GM23248 (cell line): ENCODE data around the gene ABITRAM. TPM values are rescaled to one million over a fixed set of nuclear protein-coding genes. Genes with fewer than 3 reads are reported as not detected.
"Not testable (repeated sequence)": the region's sequence is repeated elsewhere in the genome, so short reads cannot be mapped to it uniquely, and the experiment has no call there.

ENCODE experiments used
- DNase-seq: peaks from one replicate; pipeline ENCODE4 v3.0.0-alpha.2; 2015
- H2AFZ ChIP-seq: fragments of 200-600 bp; sonication (generic); 2 replicates; pipeline ENCODE4 v1.6.1; 2016; ENCODE audit warnings: antibody characterized with exemption
- H3F3A ChIP-seq: fragments of 200-600 bp; sonication (generic); 2 replicates; pipeline ENCODE4 v1.6.1; 2016; ENCODE audit warnings: mild to moderate bottlenecking, antibody characterized with exemption, mixed run types; ENCODE audit not compliant: insufficient read depth
- H3K27ac ChIP-seq: fragments of 200-600 bp; sonication (generic); 2 replicates; pipeline ENCODE4 v1.5.1; 2016; ENCODE audit warnings: mild to moderate bottlenecking
- H3K27me3 ChIP-seq: fragments of 200-600 bp; sonication (generic); replicated peaks from 2 replicates; pipeline ENCODE4 v1.6.1; 2016; ENCODE audit warnings: mild to moderate bottlenecking; ENCODE audit not compliant: insufficient read depth
- H3K36me3 ChIP-seq: fragments of 200-600 bp; sonication (generic); 2 replicates; pipeline ENCODE4 v1.6.1; 2016; ENCODE audit warnings: low read depth, mild to moderate bottlenecking
- H3K4me1 ChIP-seq: fragments of 200-600 bp; sonication (generic); 2 replicates; pipeline ENCODE4 v1.6.1; 2016; ENCODE audit warnings: mild to moderate bottlenecking; ENCODE audit not compliant: insufficient read depth
- H3K4me2 ChIP-seq: fragments of 200-600 bp; sonication (generic); one replicate; pipeline ENCODE4 v1.6.1; 2016; ENCODE audit warnings: mild to moderate bottlenecking; ENCODE audit not compliant: unreplicated experiment
- H3K4me3 ChIP-seq: fragments of 200-600 bp; sonication (generic); 2 replicates; pipeline ENCODE4 v1.5.1; 2016; ENCODE audit warnings: mild to moderate bottlenecking
- H3K79me2 ChIP-seq: fragments of 200-600 bp; sonication (generic); 2 replicates; pipeline ENCODE4 v1.6.1; 2016; ENCODE audit warnings: mild to moderate bottlenecking; ENCODE audit not compliant: insufficient read depth
- H3K9ac ChIP-seq: fragments of 200-600 bp; sonication (generic); 2 replicates; pipeline ENCODE4 v1.6.1; 2016; ENCODE audit warnings: mild to moderate bottlenecking
- H3K9me2 ChIP-seq: fragments of 200-600 bp; sonication (generic); 2 replicates; pipeline ENCODE4 v1.6.1; 2016; ENCODE audit warnings: mixed run types, mild to moderate bottlenecking, moderate library complexity; ENCODE audit not compliant: insufficient read depth
- H3K9me3 ChIP-seq: fragments of 200-600 bp; sonication (generic); one replicate; pipeline ENCODE4 v1.6.1; 2017; ENCODE audit warnings: low read depth
- H4K20me1 ChIP-seq: fragments of 200-600 bp; sonication (generic); 2 replicates; pipeline ENCODE4 v1.6.0; 2016; ENCODE audit not compliant: insufficient read depth
- EZH2 ChIP-seq: fragments of 200-600 bp; sonication (generic); IDR thresholded peaks from 2 replicates; pipeline ENCODE4 v1.6.1; 2018; ENCODE audit warnings: antibody characterized with exemption, mild to moderate bottlenecking; ENCODE audit not compliant: insufficient read depth, poor library complexity, severe bottlenecking
- EZH2phosphoT487 ChIP-seq: fragments of 200-600 bp; sonication (generic); IDR thresholded peaks from 2 replicates; pipeline ENCODE4 v1.6.1; 2018; ENCODE audit warnings: antibody characterized with exemption, moderate library complexity, mild to moderate bottlenecking, low read depth; ENCODE audit not compliant: insufficient read depth
- WGBS, 2 experiments: methylation state at CpG; one replicate each; pipeline ENCODE4 v1.1.6; 2015 to 2017; ENCODE audit warnings: low lambda C conversion rate in 2 of 2, low coverage in 1 of 2; ENCODE audit errors: missing lambda C conversion rate in 2 of 2; 5-methylcytosine and 5-hydroxymethylcytosine counted together
- in situ Hi-C: fragments of 300-500 bp; cut with MboI; formaldehyde crosslinking; loops from 2 replicates; pipeline ENCODE4 v1.15.0; 2020
- polyA plus RNA-seq: library from polyadenylated mRNA; unstranded; fragments of >200 nt; fragmentation: Nextera tagmentation; extraction: Ambion mirVana; gene quantifications from 2 replicates; pipeline ENCODE4 v1.2.1, GENCODE V29; 2016
- total RNA-seq: library from RNA; depleted of rRNA; stranded (reverse); fragments of >200 nt; shearing (Covaris generic); gene quantifications from 2 replicates; pipeline ENCODE4 v1.2.3, GENCODE V29; 2014

The ABITRAM gene
- total and polyA plus RNA-seq, 2 experiments from 2014 or later, result 10.4 to 28.8 TPM

DNA sequence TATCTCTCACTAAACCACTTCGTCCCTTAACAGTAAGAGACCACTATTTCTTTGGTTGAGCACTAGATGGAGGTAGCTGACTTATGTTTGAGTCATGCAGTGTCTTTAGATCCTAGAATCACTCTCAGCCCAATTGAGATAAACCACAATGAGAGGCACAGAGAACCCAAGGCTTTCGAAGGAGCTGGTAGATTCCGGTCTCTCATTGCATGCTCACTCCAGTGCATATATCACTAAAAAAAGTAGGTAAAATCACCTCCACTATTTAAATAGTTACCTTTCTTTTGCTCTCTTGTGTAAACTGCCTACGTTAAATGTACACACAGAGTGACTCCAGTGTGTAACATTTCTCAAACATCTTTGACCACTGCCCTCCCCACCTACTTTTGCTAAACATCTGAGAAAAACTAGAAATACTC is 44.5 kb upstream of the ABITRAM start:
- Histone ChIP-seq H3K9me2 (no peaks in the 10 kb centered on the region), H3K79me2 (no peaks in the 10 kb centered on the region), H2AFZ (no peak overlapping the region), H3K36me3 (peaks cover 14% of the 10 kb centered on the region), H3K4me3 (no peak overlapping the region), H4K20me1 (no peaks in the 10 kb centered on the region), H3F3A (0 out of 2 replicates have a peak, but pooled peaks cover 6% of the 10 kb centered on the region), H3K9ac (no peak overlapping the region), H3K9me3 (no peaks in the 10 kb centered on the region), H3K4me1 (0 out of 2 replicates have a peak, but pooled peaks cover 8% of the 10 kb centered on the region), H3K27me3 (no peaks in the 10 kb centered on the region), H3K4me2 (no peak overlapping the region), H3K27ac (no peak overlapping the region)
- no peak for TF ChIP-seq EZH2phosphoT487
- TF ChIP-seq EZH2, result no peak
- in situ Hi-C loops, result no loop called here
- peak; percentile 30 for DNase-seq
- WGBS, 2 experiments, result 92 to 95% methylated on average over 4 of the region's 4 CpGs

DNA sequence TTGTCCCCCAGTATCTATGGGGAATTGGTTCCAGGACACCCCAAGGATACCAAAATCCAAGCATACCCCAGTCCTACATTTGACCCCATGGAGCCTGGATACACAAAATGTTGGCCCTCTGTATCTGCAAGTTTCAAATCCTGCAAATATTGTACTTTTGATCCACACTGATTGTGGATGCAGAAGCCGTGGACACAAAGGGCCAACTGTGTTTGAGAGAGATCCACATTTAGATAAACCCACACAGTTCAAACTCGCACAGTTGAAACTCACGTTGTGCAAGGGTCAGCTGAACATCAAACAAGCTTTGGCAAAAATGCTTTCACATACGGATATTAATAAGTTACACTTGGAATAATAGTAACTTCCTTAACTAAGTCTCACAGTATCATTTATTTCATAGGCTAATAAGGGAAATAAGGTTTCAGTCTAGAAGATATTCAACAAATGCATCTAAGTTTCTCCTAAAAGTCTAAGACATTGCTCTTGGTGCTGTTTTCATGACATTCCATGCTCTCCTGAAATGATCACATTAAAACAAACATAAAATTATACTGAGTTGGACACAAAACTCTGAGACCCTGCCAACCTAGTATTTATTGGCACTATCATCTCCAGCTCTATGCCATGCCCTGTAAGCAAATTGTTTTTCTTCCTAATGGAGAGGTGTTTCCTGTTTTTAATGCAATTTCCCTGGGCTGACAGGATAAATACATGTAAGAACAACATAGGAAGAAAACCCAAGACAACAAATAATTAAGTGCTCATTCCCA is 39.8 kb upstream of the ABITRAM start:
- WGBS, 2 experiments, result 95 to 98% methylated on average over 4 of the region's 4 CpGs

DNA sequence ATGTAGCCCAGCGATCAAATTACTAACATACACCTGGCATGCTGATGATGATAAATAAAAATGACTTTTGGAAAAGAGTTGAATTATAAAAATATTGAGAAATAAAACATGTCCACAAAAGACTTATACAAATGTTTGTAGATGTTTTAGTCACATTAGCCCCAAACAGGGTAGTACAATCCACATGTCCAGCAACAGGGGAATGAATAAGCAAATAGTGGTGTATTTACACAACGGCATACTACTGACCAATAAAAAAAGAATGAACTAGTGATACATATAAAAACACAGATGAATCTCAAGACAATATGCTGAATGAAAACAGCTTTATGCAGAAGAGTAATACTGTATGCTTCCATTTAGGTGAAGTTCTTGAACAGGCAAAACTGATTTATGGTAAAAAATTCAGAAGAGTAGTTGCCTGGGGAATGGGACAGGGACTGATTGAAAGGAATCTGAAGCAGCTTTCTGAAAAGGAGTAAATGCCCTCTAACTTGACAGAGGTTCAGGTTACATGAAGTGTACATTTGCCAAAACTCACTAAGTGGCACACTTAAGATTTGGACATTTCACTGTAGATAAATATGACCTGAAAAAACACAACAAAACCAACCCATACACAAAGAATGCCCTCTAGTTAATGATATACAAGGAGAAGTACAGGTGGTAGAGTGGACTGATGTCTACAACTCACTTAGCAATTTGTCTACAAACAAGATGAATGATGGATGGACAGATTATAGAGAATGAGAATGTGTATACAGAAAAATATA is 36.7 kb upstream of the ABITRAM start:
- no peaks in the 10 kb centered on the region for H3K9me2 ChIP-seq
- no peak overlapping the region for H3K4me2 ChIP-seq
- no peak overlapping the region for H3K4me3 ChIP-seq
- H3K27ac ChIP-seq, result no peak overlapping the region
- no peak overlapping the region for H2AFZ ChIP-seq
- H3K27me3 ChIP-seq, result no peaks in the 10 kb centered on the region
- no peaks in the 10 kb centered on the region for H3K4me1 ChIP-seq
- TF ChIP-seq EZH2 (no peak), EZH2phosphoT487 (no peak)
- no peaks in the 10 kb centered on the region for H4K20me1 ChIP-seq
- no peak overlapping the region for H3K9ac ChIP-seq
- peaks cover 54% of the 10 kb centered on the region for H3K36me3 ChIP-seq
- H3F3A ChIP-seq, result no peaks in the 10 kb centered on the region
- no peaks in the 10 kb centered on the region for H3K9me3 ChIP-seq
- 71 to 76% methylated on average over 2 of the region's 2 CpGs for WGBS, 2 experiments
- in situ Hi-C loops, result no loop called here
- no peak for DNase-seq
- no peaks in the 10 kb centered on the region for H3K79me2 ChIP-seq

More for the DNA sequence above, 39.8 kb upstream of the ABITRAM start:
- Histone ChIP-seq H3K36me3 (peaks cover 42% of the 10 kb centered on the region), H3K9me2 (no peaks in the 10 kb centered on the region), H3K27me3 (no peaks in the 10 kb centered on the region), H3F3A (no peaks in the 10 kb centered on the region), H3K9me3 (no peaks in the 10 kb centered on the region), H3K9ac (no peak overlapping the region), H4K20me1 (no peaks in the 10 kb centered on the region), H3K4me3 (no peak overlapping the region), H3K4me2 (no peak overlapping the region), H3K27ac (no peak overlapping the region), H2AFZ (no peak overlapping the region), H3K79me2 (no peaks in the 10 kb centered on the region), H3K4me1 (no peaks in the 10 kb centered on the region)
- no peak for DNase-seq
- in situ Hi-C loops, result no loop called here
- TF ChIP-seq EZH2phosphoT487, result no peak

DNA sequence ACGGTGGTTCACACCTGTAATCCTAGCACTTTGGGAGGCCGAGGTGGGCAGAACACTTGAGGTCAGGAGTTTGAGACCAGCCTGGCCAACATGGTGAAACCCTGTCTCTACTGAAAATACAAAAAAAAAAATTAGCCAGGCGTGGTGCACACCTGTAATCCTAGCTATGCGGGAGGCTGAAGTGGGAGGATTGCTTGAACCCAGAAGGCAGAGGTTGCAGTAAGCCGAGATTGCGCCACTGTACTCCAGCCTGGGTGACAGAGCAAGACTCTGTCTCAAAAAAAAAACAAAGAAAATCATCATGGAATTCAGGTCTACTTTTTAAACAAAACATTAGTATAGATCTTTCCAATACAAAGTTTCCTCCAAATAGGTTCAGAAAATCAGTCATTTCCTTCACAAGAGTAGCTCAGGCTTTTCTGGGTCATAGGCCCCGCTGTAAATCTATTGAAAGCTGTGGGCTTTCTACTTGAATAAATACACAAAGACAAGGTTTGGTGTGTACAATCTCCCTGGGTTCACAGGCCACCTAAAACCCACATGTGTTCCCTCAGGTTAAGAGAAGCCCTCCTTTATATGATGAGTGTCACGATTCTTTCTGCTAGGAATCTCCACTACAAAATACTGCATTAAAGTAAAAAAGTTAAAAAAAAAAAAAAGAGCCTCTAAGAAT is 35.0 kb upstream of the ABITRAM start:
- H2AFZ ChIP-seq, H4K20me1 ChIP-seq, in situ Hi-C loops, H3K27me3 ChIP-seq, H3K4me3 ChIP-seq, H3K4me2 ChIP-seq, H3F3A ChIP-seq, DNase-seq, H3K4me1 ChIP-seq, H3K27ac ChIP-seq, H3K9ac ChIP-seq, H3K9me3 ChIP-seq, H3K9me2 ChIP-seq, H3K79me2 ChIP-seq: not testable (repeated sequence)
- WGBS, 2 experiments, result 88% methylated on average over 8 of the region's 8 CpGs
- H3K36me3 ChIP-seq, result peaks cover 58% of the 10 kb centered on the region
